NCI-H774 (cell line): Measurements from ENCODE around the gene BSDC1.
A peak's percentile ranks its signal among the peaks of the same experiment; 100 is the strongest.
"Not testable (repeated sequence)": the region's sequence is repeated elsewhere in the genome, so short reads cannot be mapped to it uniquely, and the experiment has no call there.

Source experiments
- DNase-seq: peaks from one replicate; lab custom pipeline; 2025; lab: John Stamatoyannopoulos, UW

Gene BSDC1

DNA sequence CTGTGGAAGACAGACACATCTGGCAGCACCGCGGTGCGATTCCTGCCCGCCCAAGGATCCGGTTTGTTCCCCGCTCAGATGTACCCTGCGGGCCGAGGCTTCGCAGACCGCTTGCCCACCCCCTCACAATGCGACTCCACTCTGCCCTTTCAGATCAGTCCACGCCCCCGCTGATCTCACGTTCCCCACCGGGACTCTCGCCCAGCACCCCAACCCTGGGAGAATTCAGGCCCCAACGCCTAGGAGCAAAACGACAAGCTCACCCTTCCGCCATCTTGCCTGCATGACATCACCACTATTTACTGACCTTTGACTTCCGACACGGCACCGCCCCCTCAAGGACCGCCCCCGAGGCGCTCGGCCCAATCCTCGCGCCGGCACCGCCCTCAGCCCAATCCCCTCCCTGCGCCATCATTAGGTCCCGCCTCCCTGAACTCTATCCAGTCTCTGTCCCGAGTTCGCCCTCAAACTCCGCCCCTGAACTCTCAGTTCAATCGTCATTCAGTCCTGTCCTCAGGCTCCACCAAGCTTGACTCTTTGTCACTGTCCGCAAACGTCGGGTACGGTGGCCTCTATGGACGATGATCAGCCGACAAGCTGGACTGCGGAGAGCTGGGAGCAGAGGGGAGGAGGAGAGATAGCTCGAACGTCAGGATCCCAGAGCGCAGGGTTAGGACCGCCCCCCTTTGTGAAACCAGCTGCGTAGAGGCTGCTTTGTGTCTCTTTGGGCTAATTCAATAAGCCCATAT is at the start of gene BSDC1:
Gene BSDC1, minus strand, starts transcription at position 301 of the 749 bp plus-strand sequence. Its CDS starts 27 bp downstream, at position 274.
- DNase-seq, result peak; percentile 100

- not testable (repeated sequence) for DNase-seq
These were observed 47.2 kb upstream of the BSDC1 start for GRCh38 chr1:32441467-32441866.

DNA sequence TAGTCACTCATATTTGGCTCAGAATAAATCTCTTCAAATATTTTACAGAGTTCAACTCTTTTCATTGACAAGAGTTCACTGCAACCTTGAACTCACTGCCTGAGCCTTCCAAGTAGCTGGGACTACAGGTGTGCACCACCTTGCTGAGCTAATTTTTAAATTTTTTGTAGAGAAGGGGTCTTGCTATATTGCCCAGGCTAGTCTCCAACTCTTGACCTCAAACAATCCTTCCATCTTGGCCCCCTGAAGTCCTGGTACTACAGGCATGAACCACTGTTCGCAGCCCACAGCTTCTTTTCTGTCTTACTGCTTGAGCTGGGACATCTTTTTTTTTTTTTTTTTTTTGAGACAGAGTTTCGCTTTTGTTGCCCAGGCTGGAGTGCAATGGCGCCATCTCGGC is 44.5 kb upstream of the BSDC1 start:
- DNase-seq, result not testable (repeated sequence)

GRCh38 chr1:32438136-32438535 is 43.9 kb upstream of the BSDC1 start:
- DNase-seq, result no peak

DNA sequence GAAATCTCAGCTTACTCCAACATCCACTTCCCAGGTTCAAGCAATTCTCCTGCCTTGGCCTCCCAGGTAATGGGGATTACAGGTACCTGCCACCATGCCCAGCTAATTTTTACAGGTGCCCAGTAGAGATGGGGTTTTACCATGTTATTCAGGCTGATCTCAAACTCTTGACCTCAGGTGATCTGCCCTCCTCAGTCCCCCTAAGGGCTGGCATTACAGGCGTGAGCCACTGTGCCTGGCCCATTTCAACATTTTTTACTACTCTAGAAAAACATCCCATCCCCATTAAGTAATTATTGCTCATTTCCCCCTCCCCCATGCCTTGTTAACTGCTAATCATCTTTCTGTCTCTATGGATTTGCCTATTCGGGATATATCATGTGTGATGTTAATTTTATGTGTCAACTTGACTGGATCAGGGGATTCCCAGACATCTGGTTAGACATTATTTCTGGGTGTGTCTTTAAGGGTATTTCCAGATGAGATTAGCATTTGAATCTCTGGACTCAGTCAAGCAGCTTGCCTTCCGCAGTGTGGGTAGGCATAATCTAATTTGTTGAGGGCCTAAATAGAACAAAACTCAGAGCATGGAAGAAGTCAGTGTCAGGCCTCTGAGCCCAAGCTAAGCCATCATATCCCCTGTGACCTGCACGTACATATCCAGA is 37.6 kb upstream of the BSDC1 start:
- no peak for DNase-seq

DNA sequence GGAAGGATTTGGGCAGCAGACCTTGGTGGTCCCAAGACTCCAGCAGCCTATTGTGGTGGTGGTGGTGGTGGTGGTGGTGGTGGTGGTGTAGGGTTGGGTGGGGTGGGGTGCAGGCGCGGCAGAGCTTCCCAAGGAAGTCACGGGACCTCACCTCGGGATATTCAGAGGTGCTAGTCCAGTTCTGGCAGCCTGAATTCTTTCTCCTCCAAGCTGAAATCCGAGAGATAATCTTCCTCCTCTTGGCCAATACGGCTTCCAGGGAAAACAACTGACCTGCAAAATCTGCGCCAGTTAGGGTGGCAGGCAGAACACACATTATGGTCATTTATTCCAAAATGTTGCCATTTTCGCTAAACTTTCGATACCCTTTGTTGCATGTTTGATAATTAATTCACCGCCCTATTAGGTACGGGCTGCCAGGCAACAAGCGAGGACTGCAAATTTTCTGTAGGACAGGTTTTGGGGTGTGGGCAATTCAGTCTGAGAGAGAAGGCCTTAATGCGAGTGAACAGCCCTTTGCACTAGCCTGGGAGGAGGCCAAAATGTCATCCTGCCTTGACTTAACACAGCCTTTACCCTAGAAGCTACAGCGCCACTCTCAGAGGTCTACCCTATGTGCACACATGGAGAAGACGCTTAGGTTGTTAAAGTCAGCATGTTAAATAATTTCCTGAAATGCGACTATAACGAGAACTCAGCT is 33.2 kb upstream of the BSDC1 start:
- no peak for DNase-seq

DNA sequence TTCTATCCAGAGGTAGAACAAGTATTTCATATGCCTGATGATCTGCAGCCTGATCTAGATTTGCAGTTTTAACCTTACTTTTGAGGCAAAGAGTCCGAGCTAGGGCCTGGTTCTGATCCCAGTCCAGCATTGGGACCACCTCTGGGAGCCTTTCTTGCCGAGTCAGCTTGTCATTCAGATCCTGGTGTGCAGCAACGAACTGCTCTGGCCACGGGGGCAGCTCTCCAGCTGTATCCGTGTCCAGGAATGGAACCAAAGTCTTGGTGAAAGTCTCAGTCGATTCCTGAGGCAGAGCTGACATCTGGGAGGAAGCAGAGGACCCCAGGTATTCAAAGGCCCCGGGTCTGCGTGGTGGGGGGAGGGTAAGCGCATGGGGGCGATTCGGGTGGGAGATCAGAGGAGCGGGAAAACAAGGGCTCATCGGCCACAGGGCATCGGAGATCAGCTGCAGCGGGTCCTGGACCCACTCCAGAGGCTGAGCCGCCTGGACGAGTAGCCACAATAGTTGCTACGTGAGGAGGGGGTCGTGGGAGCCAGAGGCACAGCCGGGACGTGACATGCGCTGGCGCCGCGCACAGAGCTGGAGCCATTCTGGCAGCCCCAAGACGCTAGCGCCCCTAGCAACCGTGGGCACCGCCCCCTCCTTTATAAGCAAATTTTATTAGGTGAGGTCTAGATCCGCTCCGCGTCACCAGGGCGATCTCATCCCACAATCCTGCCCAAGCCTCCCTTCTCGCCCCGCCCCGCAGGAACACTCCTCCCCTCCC is 32.4 kb upstream of the BSDC1 start:
- no peak for DNase-seq

- no peak for DNase-seq
These were observed 27.5 kb upstream of the BSDC1 start for GRCh38 chr1:32421775-32422174.

- DNase-seq, result no peak
These were observed 20.1 kb upstream of the BSDC1 start for GRCh38 chr1:32414186-32414886.

GRCh38 chr1:32413507-32414185 is 19.4 kb upstream of the BSDC1 start:
- DNase-seq, result peak; percentile 80

GRCh38 chr1:32411261-32411660 is 17.0 kb upstream of the BSDC1 start:
- no peak for DNase-seq

DNA sequence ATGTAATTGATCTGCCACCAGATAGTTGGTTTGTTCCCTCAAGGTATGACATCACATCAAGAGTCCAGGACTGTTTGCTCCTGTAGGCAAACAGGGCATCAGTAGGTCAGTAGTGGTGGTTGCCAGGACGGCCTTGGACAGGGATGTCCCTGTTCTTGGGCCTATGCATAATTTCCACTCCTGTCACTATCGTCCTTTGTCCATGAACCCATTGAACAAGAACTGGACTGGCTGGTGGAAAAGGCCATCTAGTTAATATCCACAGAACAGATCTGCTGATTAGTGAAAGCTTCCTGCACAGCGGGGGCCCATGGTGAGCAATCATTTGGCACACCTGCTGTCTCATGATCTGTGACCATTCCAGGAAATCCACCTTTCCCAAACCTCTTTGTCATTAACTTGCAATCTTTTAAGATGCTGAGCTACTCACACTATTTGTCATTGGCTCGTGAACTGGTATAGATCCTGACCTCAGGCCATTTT is 12.4 kb upstream of the BSDC1 start:
- no peak for DNase-seq

- DNase-seq, result no peak
These were observed 11.6 kb upstream of the BSDC1 start for GRCh38 chr1:32405672-32406467.

GRCh38 chr1:32404946-32405345 is 10.7 kb upstream of the BSDC1 start:
- no peak for DNase-seq

DNA sequence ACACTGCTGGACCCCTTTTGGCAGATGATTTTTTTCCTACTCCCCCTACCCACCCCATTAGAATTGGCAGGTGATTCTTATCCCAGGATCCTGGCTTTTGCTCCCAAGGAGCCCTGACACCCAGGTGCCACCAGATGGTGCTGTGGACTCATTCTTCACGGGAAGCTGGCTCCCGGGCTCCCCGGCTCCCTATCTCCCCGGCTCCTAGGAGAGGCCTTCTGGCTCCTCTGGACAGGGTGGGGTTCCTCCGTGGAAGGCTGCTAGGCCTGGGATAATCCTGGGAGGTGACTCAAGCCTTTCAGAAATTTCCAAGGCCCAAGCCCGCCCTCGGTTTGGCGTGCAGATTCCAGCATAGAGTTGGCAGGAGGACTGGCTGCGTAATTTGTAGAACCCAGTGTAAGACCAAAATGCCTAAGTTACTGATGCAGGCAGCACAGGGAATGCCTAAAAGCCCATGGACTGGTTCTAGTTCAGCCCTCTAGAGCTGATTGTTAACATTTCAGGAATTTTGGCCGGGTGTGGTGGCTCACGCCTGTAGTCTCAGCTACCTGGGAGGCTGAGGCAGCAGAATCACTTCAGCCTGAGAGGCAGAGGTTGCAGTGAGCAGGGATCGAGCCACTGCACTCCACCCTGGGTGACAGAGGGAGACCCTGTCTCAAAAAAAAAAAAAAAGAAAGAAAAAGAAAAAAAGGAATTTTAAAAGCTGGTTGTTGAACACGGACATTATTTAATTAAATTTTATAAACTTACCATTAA is 6.8 kb upstream of the BSDC1 start:
- peak; percentile 88 for DNase-seq

- DNase-seq, result no peak
These were observed 5.6 kb upstream of the BSDC1 start for GRCh38 chr1:32399843-32400242.

DNA sequence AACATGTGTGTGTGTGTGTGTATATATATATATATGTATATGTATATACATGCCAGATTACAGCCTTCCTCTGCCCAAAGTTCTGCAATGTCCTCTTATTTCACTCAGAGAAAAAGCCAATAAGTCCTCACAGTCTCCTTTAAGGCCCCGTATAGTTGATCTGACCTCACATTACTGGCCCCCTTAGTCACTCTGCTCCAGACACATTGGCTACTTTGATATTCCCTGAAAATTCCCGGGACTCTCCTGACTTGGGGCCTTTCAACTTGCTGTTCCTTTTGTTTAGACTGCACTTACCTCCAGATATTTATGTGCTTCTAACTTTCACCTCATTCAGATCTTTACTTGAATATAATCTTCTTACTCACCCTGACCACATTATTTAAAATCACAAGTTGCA is 4.2 kb upstream of the BSDC1 start:
- no peak for DNase-seq

DNA sequence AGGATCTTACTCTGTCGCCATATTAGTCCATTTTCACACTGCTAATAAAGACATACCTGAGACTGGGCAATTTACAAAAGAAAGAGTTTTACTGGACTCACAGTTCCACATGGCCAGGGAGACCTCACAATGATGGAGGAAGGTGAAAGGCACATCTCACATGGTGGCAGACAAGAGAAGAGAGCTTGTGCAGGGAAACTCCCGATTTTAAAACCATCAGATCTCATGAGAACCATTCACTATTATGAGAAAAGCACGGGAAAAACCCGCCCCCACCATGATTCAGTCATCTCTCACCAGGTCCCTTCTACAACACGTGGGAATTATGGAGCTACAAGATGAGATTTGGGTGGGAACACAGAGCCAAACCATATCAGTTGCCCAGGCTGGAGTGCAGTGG is 2.3 kb upstream of the BSDC1 start:
- DNase-seq, result not testable (repeated sequence)

- no peak for DNase-seq
These were observed 720 bp upstream of the BSDC1 start for GRCh38 chr1:32394890-32395432.
